K562 (cell line): ENCODE results near the gene FAM90A1.
"Not testable (repeated sequence)": the region's sequence is repeated elsewhere in the genome, so short reads cannot be mapped to it uniquely, and the experiment has no call there.

Experiments
- GTF2F1 ChIP-seq: IDR thresholded peaks from 2 replicates; pipeline ENCODE4 v1.6.1; 2011; ENCODE audit warnings: low read depth, low read length, improper control_type of control experiment
- SRF ChIP-seq, 2 experiments: fragments of 250-450, 450-650 bp in 1 of 2; sonication (Bioruptor Pico) in 1 of 2; sonication (generic) in 1 of 2; formaldehyde crosslinking; IDR thresholded peaks; 2 replicates each; pipeline versions ENCODE4 v1.5.0 to v1.5.1; 2020 to 2022; ENCODE audit warnings: mild to moderate bottlenecking in 1 of 2, missing genetic modification reagents in 1 of 2
- ZNF239 ChIP-seq: fragments of 250-450 bp; sonication (Bioruptor Pico); IDR thresholded peaks from 2 replicates; pipeline ENCODE4 v1.4.0; 2020; ENCODE audit warnings: mild to moderate bottlenecking
- TF ChIP-seq, protein P1 (sequence below), 3 experiments: IDR thresholded peaks in 2 of 3; conservative IDR thresholded peaks in 1 of 3; 2 replicates each; pipeline ENCODE4 v1.5.1; 2011 to 2012; ENCODE audit warnings: low read length in 3 of 3, mild to moderate bottlenecking in 3 of 3, control low read depth in 2 of 3, improper control_type of control experiment in 1 of 3, inconsistent platforms in 1 of 3, low read depth in 1 of 3, mixed read lengths in 1 of 3, moderate library complexity in 1 of 3; ENCODE audit not compliant: insufficient read depth in 2 of 3
- TF ChIP-seq, protein P2 (sequence below), 2 experiments: fragments of 150-350 bp in 1 of 2; IDR thresholded peaks; 2 replicates each; pipeline ENCODE4 v1.6.1; 2012 to 2016; ENCODE audit warnings: low read depth in 2 of 2, low read length in 2 of 2, mild to moderate bottlenecking in 1 of 2, moderate library complexity in 1 of 2

- TF ChIP-seq, protein P1, sequence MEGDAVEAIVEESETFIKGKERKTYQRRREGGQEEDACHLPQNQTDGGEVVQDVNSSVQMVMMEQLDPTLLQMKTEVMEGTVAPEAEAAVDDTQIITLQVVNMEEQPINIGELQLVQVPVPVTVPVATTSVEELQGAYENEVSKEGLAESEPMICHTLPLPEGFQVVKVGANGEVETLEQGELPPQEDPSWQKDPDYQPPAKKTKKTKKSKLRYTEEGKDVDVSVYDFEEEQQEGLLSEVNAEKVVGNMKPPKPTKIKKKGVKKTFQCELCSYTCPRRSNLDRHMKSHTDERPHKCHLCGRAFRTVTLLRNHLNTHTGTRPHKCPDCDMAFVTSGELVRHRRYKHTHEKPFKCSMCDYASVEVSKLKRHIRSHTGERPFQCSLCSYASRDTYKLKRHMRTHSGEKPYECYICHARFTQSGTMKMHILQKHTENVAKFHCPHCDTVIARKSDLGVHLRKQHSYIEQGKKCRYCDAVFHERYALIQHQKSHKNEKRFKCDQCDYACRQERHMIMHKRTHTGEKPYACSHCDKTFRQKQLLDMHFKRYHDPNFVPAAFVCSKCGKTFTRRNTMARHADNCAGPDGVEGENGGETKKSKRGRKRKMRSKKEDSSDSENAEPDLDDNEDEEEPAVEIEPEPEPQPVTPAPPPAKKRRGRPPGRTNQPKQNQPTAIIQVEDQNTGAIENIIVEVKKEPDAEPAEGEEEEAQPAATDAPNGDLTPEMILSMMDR (IDR thresholded peaks at IDR 0.05 in 2 of 3, conservative IDR thresholded peaks at IDR 0.05 in 1 of 3; ENCODE audit: insufficient read depth in 2 of 3, low read depth in 1 of 3, low read length in 3 of 3), result peak; percentile 13 to 43 (median 24); a peak in 4 of 6 replicates
- TF ChIP-seq SRF (CRISPR knock-in tag; IDR thresholded peaks at IDR 0.05), result peak in 1 of 2 experiments; percentile 68; a peak in 1 of 4 replicates
- TF ChIP-seq, protein P2, sequence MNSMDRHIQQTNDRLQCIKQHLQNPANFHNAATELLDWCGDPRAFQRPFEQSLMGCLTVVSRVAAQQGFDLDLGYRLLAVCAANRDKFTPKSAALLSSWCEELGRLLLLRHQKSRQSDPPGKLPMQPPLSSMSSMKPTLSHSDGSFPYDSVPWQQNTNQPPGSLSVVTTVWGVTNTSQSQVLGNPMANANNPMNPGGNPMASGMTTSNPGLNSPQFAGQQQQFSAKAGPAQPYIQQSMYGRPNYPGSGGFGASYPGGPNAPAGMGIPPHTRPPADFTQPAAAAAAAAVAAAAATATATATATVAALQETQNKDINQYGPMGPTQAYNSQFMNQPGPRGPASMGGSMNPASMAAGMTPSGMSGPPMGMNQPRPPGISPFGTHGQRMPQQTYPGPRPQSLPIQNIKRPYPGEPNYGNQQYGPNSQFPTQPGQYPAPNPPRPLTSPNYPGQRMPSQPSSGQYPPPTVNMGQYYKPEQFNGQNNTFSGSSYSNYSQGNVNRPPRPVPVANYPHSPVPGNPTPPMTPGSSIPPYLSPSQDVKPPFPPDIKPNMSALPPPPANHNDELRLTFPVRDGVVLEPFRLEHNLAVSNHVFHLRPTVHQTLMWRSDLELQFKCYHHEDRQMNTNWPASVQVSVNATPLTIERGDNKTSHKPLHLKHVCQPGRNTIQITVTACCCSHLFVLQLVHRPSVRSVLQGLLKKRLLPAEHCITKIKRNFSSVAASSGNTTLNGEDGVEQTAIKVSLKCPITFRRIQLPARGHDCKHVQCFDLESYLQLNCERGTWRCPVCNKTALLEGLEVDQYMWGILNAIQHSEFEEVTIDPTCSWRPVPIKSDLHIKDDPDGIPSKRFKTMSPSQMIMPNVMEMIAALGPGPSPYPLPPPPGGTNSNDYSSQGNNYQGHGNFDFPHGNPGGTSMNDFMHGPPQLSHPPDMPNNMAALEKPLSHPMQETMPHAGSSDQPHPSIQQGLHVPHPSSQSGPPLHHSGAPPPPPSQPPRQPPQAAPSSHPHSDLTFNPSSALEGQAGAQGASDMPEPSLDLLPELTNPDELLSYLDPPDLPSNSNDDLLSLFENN (IDR thresholded peaks at IDR 0.05; ENCODE audit: low read depth in 2 of 2, low read length in 2 of 2), result not testable (repeated sequence)
- TF ChIP-seq ZNF239 (CRISPR knock-in tag); GTF2F1: not testable (repeated sequence)
Measured at GRCh38 chr12:8179989-8180585, 47.3 kb downstream of the FAM90A1 start.
